SHP77 treated with DMSO at 0.1 percent for 48 hours (cell line): ENCODE data around the gene BUB1B.

Source experiments
- DNase-seq: peaks from one replicate; lab custom pipeline; 2025; lab: John Stamatoyannopoulos, UW

Gene BUB1B

DNA sequence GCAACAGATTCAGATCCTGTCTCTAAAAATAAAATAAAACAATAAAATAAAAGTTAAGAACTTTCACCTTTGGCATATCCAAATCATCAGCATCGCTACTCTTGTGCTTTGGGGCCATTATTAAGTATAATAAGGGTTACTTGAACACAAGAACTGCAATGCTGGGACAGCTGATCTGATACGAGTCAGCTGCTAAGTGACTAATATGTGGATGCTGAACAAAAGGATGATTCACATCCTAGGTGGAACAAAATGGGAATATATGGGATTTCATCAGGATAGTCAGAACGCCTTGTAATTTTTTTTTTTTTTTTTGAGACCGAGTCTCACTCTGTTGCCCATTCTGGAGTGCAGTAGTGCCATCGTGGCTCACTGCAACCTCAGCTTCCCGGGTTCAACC is 29.7 kb downstream of the BUB1B start:
- DNase-seq = no peak

GRCh38 chr15:40192942-40193341 is 32.1 kb downstream of the BUB1B start:
- no peak for DNase-seq

GRCh38 chr15:40197434-40197833 is 36.6 kb downstream of the BUB1B start:
- DNase-seq = no peak

- no peak for DNase-seq
Observed at GRCh38 chr15:40198355-40199085, 37.7 kb downstream of the BUB1B start.

DNA sequence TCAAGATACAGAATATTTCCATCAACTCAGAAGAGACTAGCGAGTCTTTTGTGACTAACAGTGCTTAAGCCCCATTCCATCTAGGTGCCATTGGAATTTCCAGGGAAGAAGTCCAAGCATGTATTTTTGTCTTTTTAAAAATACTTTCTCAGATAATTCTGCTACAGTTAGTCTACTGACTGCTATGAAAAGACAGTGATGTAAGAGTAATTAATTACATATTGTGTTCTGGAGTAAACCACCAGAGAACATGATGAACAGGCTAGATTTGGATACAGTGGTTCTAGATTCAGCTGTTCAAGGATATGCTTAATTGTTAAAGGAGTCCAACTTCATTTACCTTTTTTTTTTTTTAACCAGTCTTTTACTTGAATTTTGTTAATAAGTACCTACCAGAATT is 43.2 kb downstream of the BUB1B start:
- DNase-seq = no peak

- peak; percentile 35 for DNase-seq
Observed at GRCh38 chr15:40217166-40217824, 56.4 kb downstream of the BUB1B start.

GRCh38 chr15:40219801-40220200 is 58.9 kb downstream of the BUB1B start:
- DNase-seq = no peak

GRCh38 chr15:40222131-40222530 is 61.3 kb downstream of the BUB1B start:
- no peak for DNase-seq

DNA sequence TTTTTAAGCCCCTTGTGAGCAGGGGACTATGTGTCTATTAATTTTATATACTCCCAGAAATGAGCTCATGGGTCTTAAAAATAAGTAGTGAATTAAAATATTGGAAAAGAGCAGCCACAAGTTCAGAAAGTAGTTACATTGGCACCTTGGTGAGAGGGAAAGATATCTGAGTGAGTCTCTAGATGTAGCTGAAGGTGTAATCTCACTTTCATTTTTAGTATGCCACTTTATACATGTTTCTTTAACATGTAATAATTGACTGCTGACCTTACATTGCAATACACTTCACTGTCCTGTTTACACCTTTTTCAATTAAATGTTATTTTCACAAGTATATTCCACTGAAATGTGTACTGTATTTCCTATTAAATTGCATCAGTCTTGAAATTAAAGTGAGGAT is 65.9 kb downstream of the BUB1B start:
- no peak for DNase-seq

GRCh38 chr15:40229316-40229715 is 68.4 kb downstream of the BUB1B start:
- no peak for DNase-seq

DNA sequence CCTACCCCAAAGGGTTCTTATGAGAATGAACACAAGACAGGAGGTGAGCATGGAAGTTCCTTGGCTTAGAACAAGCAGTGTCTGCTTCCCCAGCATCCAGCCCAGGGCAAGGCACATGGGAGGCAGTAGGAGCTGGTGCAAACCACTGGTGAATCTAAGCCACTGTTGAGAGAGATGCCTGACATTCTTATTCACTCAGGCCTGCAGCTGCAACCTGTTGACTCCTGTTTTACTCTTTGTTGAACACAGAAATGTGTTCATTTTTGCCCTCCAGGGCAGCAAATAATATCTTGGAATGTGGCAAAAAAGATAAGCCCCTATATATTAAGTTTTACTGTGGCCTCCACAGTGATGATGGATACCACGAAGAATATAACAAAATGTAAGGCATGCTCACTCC is 69.1 kb downstream of the BUB1B start:
- no peak for DNase-seq

- no peak for DNase-seq
Observed at GRCh38 chr15:40232625-40233070, 71.8 kb downstream of the BUB1B start.

DNA sequence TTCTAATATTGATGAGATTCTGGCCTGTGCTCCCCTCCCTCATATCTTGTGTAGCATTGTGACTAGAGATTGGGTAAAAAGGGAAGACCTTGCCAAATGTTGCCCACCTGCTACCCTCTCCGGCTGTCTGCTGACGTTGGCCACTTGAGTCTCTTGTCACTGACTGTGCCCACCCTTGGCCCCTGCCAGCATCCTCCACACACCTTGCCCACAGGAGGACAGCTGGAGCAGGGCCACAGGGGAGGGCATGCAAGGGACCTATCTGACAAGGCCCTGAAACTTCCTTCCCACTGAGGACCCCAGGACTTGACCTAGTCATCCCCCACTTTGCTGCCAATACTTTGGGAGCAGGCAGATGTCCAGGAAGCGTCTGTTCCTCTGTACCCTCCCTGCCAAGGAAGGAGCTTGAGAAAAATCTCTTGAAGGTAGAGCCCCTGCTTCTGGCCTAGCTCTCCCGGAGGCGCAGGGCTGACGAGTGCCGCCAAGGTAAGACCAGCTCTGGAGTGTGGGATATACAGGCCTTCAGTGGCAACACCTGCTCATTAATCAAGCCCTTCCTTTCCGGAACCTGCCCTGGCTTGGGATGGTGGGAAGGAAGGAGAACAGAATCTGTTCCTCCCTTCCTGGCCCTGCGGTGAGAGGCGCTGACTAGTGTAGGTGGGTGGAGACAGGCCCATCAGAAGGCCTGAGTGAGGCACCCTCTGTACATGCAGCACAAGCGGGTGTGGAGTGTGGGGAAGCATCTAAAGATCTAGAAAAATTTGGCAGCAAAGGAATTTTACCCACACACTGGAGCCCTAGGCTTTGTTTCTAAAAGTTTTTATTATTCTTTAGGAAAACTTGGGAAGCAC is 73.1 kb downstream of the BUB1B start:
- no peak for DNase-seq

DNA sequence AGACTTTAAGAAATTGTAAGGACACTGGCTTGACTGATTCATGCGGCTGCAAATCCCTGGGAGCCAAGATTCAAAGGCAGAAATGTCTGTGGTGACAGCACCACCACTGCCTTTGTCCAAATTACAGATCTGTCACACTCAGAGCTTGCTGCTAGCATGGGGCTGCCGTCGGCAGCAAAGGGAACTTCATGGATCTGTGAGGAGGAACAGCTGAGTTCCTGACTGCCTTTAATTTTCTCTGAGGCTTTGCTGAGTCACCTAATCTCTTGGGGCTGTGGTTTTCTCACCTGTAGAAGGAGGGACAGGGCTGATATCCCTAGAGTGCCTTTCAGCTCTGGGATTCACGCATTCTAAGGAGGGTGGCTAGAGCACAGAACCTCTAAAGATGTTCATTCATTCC is 73.9 kb downstream of the BUB1B start:
- DNase-seq = no peak

DNA sequence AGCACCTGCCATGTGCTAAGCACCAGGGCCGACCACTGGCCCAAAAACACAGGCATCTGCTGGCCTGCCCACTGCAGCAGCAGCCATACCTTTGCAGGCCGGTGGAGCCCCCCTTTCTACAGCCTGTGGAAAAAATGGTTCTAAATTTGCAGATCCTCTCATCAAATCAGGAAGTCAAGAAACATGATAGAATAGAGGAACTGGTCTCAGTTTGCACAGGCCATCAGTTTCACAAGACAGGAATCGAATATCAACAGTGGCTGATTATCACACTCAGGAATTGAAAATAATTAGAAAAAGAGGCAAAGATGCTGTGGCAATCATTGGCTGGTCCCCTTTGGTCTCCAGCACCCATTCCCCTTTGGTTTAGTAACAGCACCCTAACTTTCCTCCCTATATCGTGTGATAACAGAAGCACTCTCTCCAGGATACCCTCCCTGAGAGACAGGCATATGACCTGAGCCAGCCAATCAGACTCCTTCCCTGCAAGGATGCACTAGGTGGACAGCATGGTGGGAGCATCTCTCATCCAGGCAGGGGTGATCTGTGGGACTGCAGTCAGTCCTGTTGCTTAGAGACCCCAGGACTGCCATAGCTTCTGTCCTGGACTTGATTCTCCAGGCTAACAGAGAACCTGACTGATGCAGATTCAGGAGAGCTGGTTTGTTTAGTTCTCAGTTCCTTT is 74.5 kb downstream of the BUB1B start:
- DNase-seq = no peak

- DNase-seq = no peak
Observed at GRCh38 chr15:40238532-40239403, 77.9 kb downstream of the BUB1B start, which contains the start of gene PAK6. Gene PAK6 (plus strand): TSS chr15:40239063. CDS start chr15:40264786, 25,723 bp downstream.

DNA sequence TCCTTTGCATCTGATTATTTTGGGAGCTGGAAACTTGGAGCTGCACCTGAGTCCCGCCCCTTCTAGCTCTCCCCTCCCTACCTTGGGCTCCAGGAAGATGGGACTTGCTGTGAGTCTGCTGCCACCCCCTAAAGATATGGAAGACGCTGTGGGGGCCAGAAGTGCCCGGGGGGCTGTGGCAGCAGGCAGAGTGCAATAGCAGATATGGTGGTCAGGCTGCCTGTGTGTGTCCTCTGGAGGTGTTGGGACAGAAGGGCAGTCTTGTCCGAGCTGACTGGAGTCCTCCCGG is 78.5 kb downstream of the BUB1B start:
- DNase-seq = no peak

DNA sequence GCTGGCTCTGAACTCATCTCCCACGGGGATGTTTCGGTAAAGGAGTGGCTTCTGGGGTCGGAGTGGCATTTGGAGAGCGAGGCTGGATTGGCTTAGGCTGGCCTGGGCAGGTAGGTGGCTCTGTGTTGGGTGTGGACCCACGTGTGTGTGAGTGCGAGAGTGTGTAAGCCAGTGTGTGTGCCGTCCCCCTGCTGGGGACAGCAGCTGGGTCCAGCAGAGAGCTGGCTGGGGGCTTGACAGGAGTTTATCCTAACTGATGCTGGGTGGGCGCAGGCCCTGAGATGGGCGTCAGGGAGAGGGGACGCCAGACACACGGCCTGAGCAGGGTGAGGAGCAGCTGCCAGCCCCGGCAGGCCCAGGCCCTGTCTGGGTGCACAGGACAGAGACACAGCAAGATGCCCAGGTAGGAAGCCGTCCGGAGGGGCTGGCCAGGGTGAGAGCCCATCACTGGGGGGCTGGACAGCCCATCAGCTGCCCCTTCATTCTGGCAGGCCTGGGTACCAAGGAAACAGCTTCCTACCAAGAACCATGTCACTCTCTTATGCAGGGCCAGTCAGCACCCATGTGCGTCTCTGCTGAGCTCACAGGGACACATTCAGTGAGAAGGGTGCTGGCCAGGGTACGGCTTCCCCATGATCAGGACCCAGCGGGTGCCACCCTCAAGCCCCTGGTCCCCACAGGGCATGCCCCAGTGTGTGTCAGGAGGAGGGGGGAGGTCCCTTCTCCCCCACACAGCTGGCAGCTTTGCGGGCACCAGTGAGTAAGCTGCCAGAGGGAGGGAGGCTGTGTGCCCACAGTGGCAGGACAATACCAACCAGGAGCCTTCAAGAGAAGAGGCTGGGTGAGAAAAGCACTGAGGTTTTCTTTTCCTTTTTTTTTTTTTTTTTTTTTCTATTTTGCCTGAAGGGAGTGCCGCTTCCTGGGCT is 79.1 kb downstream of the BUB1B start:
- no peak for DNase-seq

DNA sequence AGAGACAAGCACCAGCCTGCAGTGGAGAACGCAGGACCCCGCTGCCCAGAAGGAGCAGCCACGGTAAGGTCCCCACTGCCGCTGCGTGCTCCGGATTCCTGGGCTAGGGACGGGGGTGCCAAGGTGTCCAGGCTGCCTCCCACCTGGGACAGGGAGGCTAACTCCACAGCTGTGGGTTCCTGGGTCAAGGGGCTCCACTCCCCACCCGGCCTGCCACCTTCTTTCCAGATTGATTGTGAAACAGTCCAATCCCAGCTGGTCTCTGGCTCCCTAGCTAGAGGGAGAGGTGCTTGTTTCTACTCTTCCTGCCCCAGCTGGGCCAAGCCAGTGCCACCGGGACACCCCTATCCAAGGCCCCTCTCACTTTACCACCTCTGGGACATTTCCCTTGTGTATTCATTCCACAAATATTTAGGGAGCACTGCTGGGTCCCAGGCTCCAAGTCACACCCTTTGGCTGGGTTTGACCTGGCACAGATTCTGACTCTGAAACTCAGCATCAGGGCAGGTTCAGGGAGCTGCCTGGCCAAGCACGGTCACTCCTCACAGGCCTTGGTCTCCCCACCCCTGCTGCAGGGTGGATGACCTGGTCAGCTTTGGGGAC is 79.9 kb downstream of the BUB1B start:
- DNase-seq = no peak
